ENCODE data around the gene RIMKLB. TPM values are rescaled to one million over a fixed set of nuclear protein-coding genes. Genes with fewer than 3 reads are reported as not detected.

RIMKLB gene
- total RNA-seq, 1 donor from 2014 or later: 59.8 TPM

DNA sequence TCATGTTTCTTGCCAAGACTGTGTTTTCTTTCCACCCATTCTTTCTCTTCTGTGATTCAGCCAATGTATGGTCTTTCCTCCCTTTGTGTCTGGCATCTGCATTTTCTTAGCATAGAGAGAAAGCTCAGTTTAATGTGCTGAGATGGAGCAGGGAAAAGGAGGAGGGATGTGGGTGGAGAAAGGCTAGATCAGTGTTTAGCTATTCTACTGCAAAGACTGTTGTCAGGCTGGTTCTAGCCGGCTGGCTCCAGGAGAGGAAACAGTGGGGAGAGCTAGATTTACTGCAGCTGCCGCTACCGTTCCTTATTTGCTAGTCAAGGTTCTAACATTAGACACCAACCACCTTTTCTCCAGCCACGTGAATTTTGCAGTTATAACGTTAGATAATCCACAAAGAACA is 5.2 kb upstream of the RIMKLB start:
- DNase-seq (ENCODE audit: extremely low spot score, unreplicated experiment): no peak
- H3K4me3 Mint-ChIP-seq: peak overlapping the region; percentile 67
- H3K27ac Mint-ChIP-seq: peak overlapping the region; percentile 87
- H3K36me3 Mint-ChIP-seq: no peaks in the 10 kb centered on the region
- H3K4me1 Mint-ChIP-seq (ENCODE audit: unreplicated experiment): peaks cover 23% of the 10 kb centered on the region
- H3K27me3 Mint-ChIP-seq: no peaks in the 10 kb centered on the region
- H3K9me3 Mint-ChIP-seq: no peaks in the 10 kb centered on the region
- TF ChIP-seq, protein P1, sequence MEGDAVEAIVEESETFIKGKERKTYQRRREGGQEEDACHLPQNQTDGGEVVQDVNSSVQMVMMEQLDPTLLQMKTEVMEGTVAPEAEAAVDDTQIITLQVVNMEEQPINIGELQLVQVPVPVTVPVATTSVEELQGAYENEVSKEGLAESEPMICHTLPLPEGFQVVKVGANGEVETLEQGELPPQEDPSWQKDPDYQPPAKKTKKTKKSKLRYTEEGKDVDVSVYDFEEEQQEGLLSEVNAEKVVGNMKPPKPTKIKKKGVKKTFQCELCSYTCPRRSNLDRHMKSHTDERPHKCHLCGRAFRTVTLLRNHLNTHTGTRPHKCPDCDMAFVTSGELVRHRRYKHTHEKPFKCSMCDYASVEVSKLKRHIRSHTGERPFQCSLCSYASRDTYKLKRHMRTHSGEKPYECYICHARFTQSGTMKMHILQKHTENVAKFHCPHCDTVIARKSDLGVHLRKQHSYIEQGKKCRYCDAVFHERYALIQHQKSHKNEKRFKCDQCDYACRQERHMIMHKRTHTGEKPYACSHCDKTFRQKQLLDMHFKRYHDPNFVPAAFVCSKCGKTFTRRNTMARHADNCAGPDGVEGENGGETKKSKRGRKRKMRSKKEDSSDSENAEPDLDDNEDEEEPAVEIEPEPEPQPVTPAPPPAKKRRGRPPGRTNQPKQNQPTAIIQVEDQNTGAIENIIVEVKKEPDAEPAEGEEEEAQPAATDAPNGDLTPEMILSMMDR (conservative IDR thresholded peaks at IDR 0.05): no peak

DNA sequence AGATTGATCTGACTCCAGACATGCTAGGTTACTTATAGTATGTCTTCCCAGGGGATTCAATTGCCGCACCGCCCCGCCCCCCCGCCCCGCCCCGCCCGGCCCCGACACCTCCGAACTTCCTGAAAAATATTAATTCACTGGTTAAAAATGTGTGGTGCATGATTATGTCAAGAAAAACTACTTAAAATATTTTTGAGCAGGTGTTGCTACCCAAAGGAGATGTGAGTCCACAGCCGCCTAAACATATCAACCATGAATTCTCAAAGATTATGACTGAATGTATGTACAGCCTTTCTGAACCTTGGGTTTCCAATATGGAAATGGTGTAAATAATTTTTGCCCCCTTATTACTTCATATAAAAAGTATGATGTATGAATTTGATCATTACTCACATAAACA is 2.7 kb upstream of the RIMKLB start:
- Mint-ChIP-seq H3K27me3 (peaks cover 3% of the 10 kb centered on the region), H3K4me1 (ENCODE audit: unreplicated experiment) (peaks cover 18% of the 10 kb centered on the region), H3K4me3 (no peak overlapping the region), H3K27ac (no peak overlapping the region), H3K9me3 (no peaks in the 10 kb centered on the region), H3K36me3 (peaks cover 4% of the 10 kb centered on the region)
- DNase-seq (ENCODE audit: extremely low spot score, unreplicated experiment): no peak
- TF ChIP-seq, protein P1 (conservative IDR thresholded peaks at IDR 0.05): no peak

DNA sequence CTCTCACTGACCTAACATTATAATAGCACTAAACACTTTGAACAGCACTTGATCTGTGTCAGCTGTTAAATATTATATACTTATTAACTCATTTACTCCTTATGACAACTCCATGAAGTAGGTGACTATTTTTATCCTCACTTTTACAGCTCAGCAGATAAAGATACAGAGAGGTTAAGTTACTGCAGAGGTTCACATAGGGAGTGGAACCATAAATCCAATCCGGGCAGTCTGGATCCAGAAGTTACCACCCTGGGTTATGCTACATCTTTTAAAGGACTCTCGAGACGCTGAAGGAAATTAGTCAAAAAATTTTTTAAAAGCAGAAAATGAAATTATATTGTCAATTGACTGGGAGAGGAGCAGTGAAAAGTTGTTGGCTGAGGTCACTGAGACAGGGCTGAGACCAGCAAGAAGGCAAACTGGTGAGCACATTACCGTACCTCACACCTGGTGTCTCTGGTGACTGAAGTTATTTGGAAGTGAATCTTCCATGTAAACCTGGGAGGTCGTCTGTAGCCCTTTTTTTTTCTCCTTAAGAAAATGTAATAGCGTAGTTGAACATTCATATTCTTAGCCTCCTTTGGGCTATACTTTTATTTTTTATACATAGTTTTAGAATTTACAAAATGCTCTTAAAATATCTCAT is 1.2 kb upstream of the RIMKLB start:
- H3K4me1 Mint-ChIP-seq (ENCODE audit: unreplicated experiment): peaks cover 18% of the 10 kb centered on the region
- peaks cover 3% of the 10 kb centered on the region for H3K27me3 Mint-ChIP-seq
- H3K9me3 Mint-ChIP-seq: no peaks in the 10 kb centered on the region
- peak overlapping the region; percentile 97 for H3K27ac Mint-ChIP-seq
- TF ChIP-seq, protein P1 (conservative IDR thresholded peaks at IDR 0.05): no peak
- H3K36me3 Mint-ChIP-seq: peaks cover 14% of the 10 kb centered on the region
- no peak for DNase-seq (ENCODE audit: extremely low spot score, unreplicated experiment)
- H3K4me3 Mint-ChIP-seq: peak overlapping the region; percentile 94

DNA sequence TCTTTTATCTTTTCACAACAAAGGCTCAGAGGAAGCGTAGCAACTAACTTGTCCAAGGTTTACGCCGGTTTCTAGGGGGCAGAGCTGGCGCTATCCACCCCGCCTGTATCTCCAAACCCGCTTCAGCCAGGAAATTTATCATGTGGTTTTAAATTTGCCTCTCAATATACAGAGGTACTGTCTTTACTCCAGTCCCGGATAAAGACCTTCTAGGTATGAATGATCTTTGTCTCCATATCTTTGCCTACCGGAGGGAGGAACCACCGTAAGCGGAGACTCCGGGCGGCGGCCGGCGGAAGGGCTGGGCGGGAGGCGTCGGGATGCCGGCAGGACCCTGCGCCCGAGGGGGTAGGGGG is 693 bp upstream of the RIMKLB start:
- H3K27ac Mint-ChIP-seq: peak overlapping the region; percentile 97
- H3K9me3 Mint-ChIP-seq: no peaks in the 10 kb centered on the region
- peaks cover 16% of the 10 kb centered on the region for H3K4me1 Mint-ChIP-seq (ENCODE audit: unreplicated experiment)
- peaks cover 3% of the 10 kb centered on the region for H3K27me3 Mint-ChIP-seq
- peak overlapping the region; percentile 94 for H3K4me3 Mint-ChIP-seq
- TF ChIP-seq, protein P1 (conservative IDR thresholded peaks at IDR 0.05): no peak
- DNase-seq (ENCODE audit: extremely low spot score, unreplicated experiment): no peak
- peaks cover 14% of the 10 kb centered on the region for H3K36me3 Mint-ChIP-seq

DNA sequence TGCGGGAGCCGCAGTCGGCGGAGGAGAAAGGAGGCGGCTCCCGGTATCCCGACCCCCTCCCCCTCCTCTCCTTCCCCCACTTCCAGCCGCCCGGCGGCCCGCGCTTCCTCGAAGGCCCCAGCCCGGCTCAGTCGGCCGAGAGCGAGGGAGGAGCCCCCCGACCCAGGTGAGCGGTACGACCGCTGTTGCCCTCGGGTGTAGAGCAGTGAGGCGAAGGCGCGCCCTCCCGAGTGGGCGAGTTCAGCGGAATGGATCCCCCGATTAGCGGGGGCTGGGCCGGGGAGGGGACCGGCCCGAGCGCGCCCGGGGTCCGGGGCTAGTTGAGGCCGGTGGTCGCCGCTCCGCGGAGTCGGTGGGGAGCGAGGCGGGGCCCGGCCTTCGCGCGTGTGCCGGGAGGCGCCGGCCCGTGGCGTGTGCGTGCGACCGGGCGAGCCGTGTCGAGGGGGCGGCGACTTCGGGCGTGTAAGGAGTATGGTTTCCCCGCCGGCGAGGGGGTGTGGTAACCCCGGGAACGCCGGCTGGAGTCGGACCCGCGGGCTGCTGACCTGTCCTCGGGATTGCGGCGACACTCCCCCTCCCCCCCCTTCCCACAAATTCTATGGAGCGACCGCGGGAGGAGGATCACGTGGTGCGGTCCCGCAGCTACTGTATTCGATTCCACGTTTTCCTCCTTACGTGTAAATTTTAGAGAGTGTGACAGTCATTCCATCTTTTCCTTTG is 501 bp downstream of the RIMKLB start:
- Mint-ChIP-seq H3K27me3 (peaks cover 3% of the 10 kb centered on the region), H3K4me1 (ENCODE audit: unreplicated experiment) (peaks cover 4% of the 10 kb centered on the region), H3K9me3 (no peaks in the 10 kb centered on the region), H3K4me3 (peak overlapping the region; percentile 94), H3K27ac (peak overlapping the region; percentile 97), H3K36me3 (peaks cover 17% of the 10 kb centered on the region)
- TF ChIP-seq, protein P1 (conservative IDR thresholded peaks at IDR 0.05): no peak
- peak; percentile 76 for DNase-seq (ENCODE audit: extremely low spot score, unreplicated experiment)
